ENCODE results near the gene NTSR1. TPM values are rescaled to one million over a fixed set of nuclear protein-coding genes. Genes with fewer than 3 reads are reported as not detected.

The NTSR1 gene
- polyA plus RNA-seq, 1 donor from 2014 or later: 0.05 TPM

DNA sequence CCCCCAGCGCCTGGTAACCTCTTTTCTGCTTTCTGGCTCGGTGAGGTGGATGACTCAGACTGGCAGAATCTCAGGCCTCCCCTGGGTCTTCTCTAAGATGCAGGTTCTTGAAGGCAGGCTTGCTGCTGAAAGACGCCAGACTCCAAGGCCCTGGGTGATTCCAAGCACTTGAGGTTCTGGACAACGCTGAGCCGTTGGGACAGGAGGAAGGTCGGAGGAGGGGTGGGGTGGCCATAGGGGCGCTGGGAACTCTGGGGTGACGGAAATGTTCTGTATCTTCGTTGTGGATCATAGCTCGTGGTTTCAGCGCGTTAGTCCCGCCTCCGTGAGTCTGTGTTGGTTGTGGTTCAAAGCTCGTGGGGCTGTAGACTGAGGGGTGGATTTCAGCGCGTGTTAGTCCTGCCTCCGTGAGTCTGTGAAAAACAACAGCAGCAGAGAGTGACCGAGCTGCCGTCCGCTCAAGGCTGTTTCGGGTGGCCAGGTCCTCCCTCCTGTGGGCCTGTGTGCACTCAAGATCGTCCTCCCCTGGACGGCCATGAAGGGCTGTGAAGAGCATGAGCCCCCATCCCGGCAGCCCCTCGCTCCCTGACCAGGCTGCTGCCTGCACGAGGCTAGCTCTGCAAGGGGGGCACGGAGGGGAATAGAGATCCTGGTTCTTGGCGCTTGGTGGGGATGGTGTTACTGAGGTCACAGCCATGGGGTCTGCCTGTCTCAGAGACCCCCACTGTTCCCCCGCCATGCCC, 7.7 kb downstream of the NTSR1 start:
- H3K9me3 ChIP-seq (ENCODE audit: low read length): no peaks in the 10 kb centered on the region
- H2AFZ ChIP-seq (ENCODE audit: low read depth, low read length): no peak overlapping the region
- no peak overlapping the region for H3K27ac ChIP-seq (ENCODE audit: low read length)
- no peak overlapping the region for H3K9ac ChIP-seq (ENCODE audit: low read length)
- no peaks in the 10 kb centered on the region for H3K79me2 ChIP-seq (replicated peaks; ENCODE audit: insufficient read depth, low read length)
- H3F3A ChIP-seq (ENCODE audit: insufficient read depth, low read length, poor library complexity, severe bottlenecking): no peaks in the 10 kb centered on the region
- H3K27me3 ChIP-seq (ENCODE audit: insufficient read depth, low read depth, low read length): no peaks in the 10 kb centered on the region
- TF ChIP-seq, protein P1, sequence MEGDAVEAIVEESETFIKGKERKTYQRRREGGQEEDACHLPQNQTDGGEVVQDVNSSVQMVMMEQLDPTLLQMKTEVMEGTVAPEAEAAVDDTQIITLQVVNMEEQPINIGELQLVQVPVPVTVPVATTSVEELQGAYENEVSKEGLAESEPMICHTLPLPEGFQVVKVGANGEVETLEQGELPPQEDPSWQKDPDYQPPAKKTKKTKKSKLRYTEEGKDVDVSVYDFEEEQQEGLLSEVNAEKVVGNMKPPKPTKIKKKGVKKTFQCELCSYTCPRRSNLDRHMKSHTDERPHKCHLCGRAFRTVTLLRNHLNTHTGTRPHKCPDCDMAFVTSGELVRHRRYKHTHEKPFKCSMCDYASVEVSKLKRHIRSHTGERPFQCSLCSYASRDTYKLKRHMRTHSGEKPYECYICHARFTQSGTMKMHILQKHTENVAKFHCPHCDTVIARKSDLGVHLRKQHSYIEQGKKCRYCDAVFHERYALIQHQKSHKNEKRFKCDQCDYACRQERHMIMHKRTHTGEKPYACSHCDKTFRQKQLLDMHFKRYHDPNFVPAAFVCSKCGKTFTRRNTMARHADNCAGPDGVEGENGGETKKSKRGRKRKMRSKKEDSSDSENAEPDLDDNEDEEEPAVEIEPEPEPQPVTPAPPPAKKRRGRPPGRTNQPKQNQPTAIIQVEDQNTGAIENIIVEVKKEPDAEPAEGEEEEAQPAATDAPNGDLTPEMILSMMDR (IDR thresholded peaks at IDR 0.05; ENCODE audit: poor library complexity, severe bottlenecking): no peak
- TF ChIP-seq EP300 (conservative IDR thresholded peaks at IDR 0.05; ENCODE audit: poor library complexity, severe bottlenecking) (no peak), MXI1 (conservative IDR thresholded peaks at IDR 0.05; ENCODE audit: poor library complexity, severe bottlenecking) (no peak), POLR2AphosphoS5 (IDR thresholded peaks at IDR 0.05) (no peak), SMC3 (conservative IDR thresholded peaks at IDR 0.05; ENCODE audit: poor library complexity) (no peak), EZH2 (IDR thresholded peaks at IDR 0.05; ENCODE audit: borderline replicate concordance, insufficient read depth, low read length, poor library complexity, severe bottlenecking) (no peak), RAD21 (conservative IDR thresholded peaks at IDR 0.05) (no peak), TAF1 (IDR thresholded peaks at IDR 0.05; ENCODE audit: low read depth) (no peak)
- TF ChIP-seq, protein P2, sequence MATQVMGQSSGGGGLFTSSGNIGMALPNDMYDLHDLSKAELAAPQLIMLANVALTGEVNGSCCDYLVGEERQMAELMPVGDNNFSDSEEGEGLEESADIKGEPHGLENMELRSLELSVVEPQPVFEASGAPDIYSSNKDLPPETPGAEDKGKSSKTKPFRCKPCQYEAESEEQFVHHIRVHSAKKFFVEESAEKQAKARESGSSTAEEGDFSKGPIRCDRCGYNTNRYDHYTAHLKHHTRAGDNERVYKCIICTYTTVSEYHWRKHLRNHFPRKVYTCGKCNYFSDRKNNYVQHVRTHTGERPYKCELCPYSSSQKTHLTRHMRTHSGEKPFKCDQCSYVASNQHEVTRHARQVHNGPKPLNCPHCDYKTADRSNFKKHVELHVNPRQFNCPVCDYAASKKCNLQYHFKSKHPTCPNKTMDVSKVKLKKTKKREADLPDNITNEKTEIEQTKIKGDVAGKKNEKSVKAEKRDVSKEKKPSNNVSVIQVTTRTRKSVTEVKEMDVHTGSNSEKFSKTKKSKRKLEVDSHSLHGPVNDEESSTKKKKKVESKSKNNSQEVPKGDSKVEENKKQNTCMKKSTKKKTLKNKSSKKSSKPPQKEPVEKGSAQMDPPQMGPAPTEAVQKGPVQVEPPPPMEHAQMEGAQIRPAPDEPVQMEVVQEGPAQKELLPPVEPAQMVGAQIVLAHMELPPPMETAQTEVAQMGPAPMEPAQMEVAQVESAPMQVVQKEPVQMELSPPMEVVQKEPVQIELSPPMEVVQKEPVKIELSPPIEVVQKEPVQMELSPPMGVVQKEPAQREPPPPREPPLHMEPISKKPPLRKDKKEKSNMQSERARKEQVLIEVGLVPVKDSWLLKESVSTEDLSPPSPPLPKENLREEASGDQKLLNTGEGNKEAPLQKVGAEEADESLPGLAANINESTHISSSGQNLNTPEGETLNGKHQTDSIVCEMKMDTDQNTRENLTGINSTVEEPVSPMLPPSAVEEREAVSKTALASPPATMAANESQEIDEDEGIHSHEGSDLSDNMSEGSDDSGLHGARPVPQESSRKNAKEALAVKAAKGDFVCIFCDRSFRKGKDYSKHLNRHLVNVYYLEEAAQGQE (IDR thresholded peaks at IDR 0.05; ENCODE audit: borderline replicate concordance): no peak
- no peaks in the 10 kb centered on the region for H4K20me1 ChIP-seq (ENCODE audit: insufficient read depth)
- no peak overlapping the region for H3K4me2 ChIP-seq (ENCODE audit: low read length)
- no peaks in the 10 kb centered on the region for H3K36me3 ChIP-seq (ENCODE audit: insufficient read depth, low read length)
- no peaks in the 10 kb centered on the region for H3K9me2 ChIP-seq (ENCODE audit: insufficient read depth, low read length)
- H3K4me3 ChIP-seq (ENCODE audit: low read length): no peak overlapping the region

DNA sequence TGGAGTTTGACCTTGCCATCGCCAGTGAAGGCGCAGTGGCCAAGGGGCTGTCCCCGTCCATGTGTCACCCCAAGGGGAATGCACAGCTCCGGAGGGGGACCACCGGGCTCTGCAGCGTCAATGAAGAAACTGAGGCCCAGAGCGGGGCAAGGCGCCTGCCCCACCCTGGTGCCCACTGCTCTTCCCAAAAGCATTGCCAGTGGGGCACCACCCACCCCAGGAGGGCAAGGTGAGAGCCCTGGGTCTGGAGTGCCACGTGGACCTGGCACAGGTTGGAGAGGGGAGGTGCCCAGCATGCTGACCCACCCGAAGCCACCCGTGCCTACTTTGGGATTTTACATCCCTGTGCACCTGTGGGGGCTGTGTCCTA, 8.3 kb downstream of the NTSR1 start:
- Histone ChIP-seq H2AFZ (ENCODE audit: low read depth, low read length) (no peak overlapping the region), H3K4me2 (ENCODE audit: low read length) (no peak overlapping the region), H3K27ac (ENCODE audit: low read length) (no peak overlapping the region), H3K9me3 (ENCODE audit: low read length) (no peaks in the 10 kb centered on the region), H3K36me3 (ENCODE audit: insufficient read depth, low read length) (no peaks in the 10 kb centered on the region), H3F3A (ENCODE audit: insufficient read depth, low read length, poor library complexity, severe bottlenecking) (no peaks in the 10 kb centered on the region), H3K27me3 (ENCODE audit: insufficient read depth, low read depth, low read length) (no peaks in the 10 kb centered on the region), H3K4me3 (ENCODE audit: low read length) (no peak overlapping the region), H4K20me1 (ENCODE audit: insufficient read depth) (no peaks in the 10 kb centered on the region), H3K9me2 (ENCODE audit: insufficient read depth, low read length) (no peaks in the 10 kb centered on the region), H3K79me2 (replicated peaks; ENCODE audit: insufficient read depth, low read length) (no peaks in the 10 kb centered on the region), H3K9ac (ENCODE audit: low read length) (no peak overlapping the region)
- TF ChIP-seq MXI1 (conservative IDR thresholded peaks at IDR 0.05; ENCODE audit: poor library complexity, severe bottlenecking) (no peak), POLR2AphosphoS5 (IDR thresholded peaks at IDR 0.05) (no peak), EP300 (conservative IDR thresholded peaks at IDR 0.05; ENCODE audit: poor library complexity, severe bottlenecking) (no peak), EZH2 (IDR thresholded peaks at IDR 0.05; ENCODE audit: borderline replicate concordance, insufficient read depth, low read length, poor library complexity, severe bottlenecking) (no peak), RAD21 (conservative IDR thresholded peaks at IDR 0.05) (no peak), TAF1 (IDR thresholded peaks at IDR 0.05; ENCODE audit: low read depth) (no peak)
- TF ChIP-seq, protein P2 (IDR thresholded peaks at IDR 0.05; ENCODE audit: borderline replicate concordance): no peak

Data from neural cell (in vitro differentiated cells).